Measurements from ENCODE around the gene KLF17.

DNA sequence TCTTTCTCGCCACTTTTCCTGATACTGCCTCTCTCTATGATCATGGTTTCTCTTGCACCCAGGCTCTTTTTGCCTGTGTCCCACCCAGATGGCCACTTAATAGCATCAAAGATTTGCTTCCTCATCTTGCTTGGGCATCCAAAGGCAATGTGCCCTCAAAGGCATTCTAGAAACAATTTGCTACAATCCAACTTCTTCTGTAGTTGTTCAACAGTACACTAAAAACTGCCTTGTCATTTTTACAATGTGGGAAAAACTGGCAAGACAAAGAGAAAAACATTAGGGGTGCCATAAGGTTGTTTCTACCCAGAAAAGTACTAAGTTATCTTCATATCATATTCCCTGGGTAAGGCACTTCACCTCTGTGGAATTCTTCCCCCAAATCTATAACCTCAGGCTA is 39.3 kb downstream of the KLF17 start:
- TF ChIP-seq CBX5 (IDR thresholded peaks at IDR 0.05; ENCODE audit: low read depth, low read length) (no peak), EP300 (IDR thresholded peaks at IDR 0.05; ENCODE audit: borderline replicate concordance in 1 of 2, low read depth in 2 of 2, low read length in 2 of 2) (no peak), POLR2A (IDR thresholded peaks at IDR 0.05; ENCODE audit: control extremely low read depth in 1 of 2, low read depth in 2 of 2, low read length in 2 of 2) (no peak), RNF2 (IDR thresholded peaks at IDR 0.05; ENCODE audit: borderline replicate concordance, low read depth, low read length, missing control alignments, poor library complexity, severe bottlenecking) (no peak), SP2 (IDR thresholded peaks at IDR 0.05; ENCODE audit: low read length) (no peak)

Measured in H1 (cell line).